CD14-positive monocyte (primary cell): ENCODE results near the gene CD6. TPM values are rescaled to one million over a fixed set of nuclear protein-coding genes. Genes with fewer than 3 reads are reported as not detected.

ENCODE experiments used
- DNase-seq, 3 donors: peaks; one replicate each; pipeline ENCODE4 v3.0.0-alpha.2; 2011 to 2022
- H2AFZ ChIP-seq: 2 replicates; pipeline ENCODE4 v1.6.0; 2012; ENCODE audit warnings: mild to moderate bottlenecking, low read depth, low read length, inconsistent platforms; ENCODE audit not compliant: insufficient read depth, poor library complexity, severe bottlenecking
- H3K27ac ChIP-seq, 2 donors: 1 replicate in 1 of 2; 2 replicates in 1 of 2; pipeline ENCODE4 v1.5.1; 2012 to 2013; ENCODE audit warnings: low read length in 2 of 2, control low read depth in 1 of 2, inconsistent platforms in 1 of 2, low read depth in 1 of 2, mild to moderate bottlenecking in 1 of 2
- H3K27me3 ChIP-seq, 2 donors: one replicate each; pipeline versions ENCODE4 v1.6.0 to v1.6.1; 2011 to 2013; ENCODE audit warnings: low read length in 2 of 2; ENCODE audit not compliant: control insufficient read depth in 2 of 2, insufficient read depth in 2 of 2
- H3K36me3 ChIP-seq, 2 donors: replicated peaks in 1 of 2; 1 replicate in 1 of 2; 2 replicates in 1 of 2; pipeline versions ENCODE4 v1.5.1 to v1.6.1; 2012 to 2013; ENCODE audit warnings: low read length in 2 of 2, control low read depth in 1 of 2, inconsistent platforms in 1 of 2, mild to moderate bottlenecking in 1 of 2; ENCODE audit not compliant: insufficient read depth in 2 of 2, control insufficient read depth in 1 of 2
- H3K4me1 ChIP-seq, 2 donors: 1 replicate in 1 of 2; 2 replicates in 1 of 2; pipeline versions ENCODE4 v1.5.1 to v1.6.1; 2012 to 2013; ENCODE audit warnings: low read length in 2 of 2, control low read depth in 1 of 2, inconsistent platforms in 1 of 2, mild to moderate bottlenecking in 1 of 2, moderate library complexity in 1 of 2; ENCODE audit not compliant: insufficient read depth in 2 of 2, control insufficient read depth in 1 of 2
- H3K4me2 ChIP-seq: replicated peaks from 2 replicates; pipeline ENCODE3; 2012; ENCODE audit warnings: low read length, moderate library complexity, mild to moderate bottlenecking; ENCODE audit not compliant: poor library complexity, severe bottlenecking; ENCODE audit errors: extremely low read depth
- H3K4me3 ChIP-seq, 3 experiments: fragments of 200-600 bp in 1 of 3; sonication (generic) in 1 of 3; replicated peaks in 1 of 3; 1 replicate in 2 of 3; 2 replicates in 1 of 3; pipeline ENCODE4 v1.5.1; 2011 to 2013; ENCODE audit warnings: low read length in 3 of 3, mild to moderate bottlenecking in 3 of 3, control low read depth in 2 of 3, low read depth in 2 of 3, inconsistent platforms in 1 of 3, moderate library complexity in 1 of 3
- H3K79me2 ChIP-seq: 2 replicates; pipeline ENCODE4 v1.6.0; 2012; ENCODE audit warnings: mild to moderate bottlenecking, control low read depth, inconsistent platforms, low read length, moderate library complexity; ENCODE audit not compliant: insufficient read depth
- H3K9ac ChIP-seq: 2 replicates; pipeline ENCODE4 v1.6.0; 2017; ENCODE audit warnings: low read length, mild to moderate bottlenecking; ENCODE audit not compliant: insufficient read depth, poor library complexity, severe bottlenecking
- H3K9me3 ChIP-seq, 2 donors: replicated peaks in 1 of 2; 1 replicate in 1 of 2; 2 replicates in 1 of 2; pipeline versions ENCODE4 v1.5.1 to v1.6.1; 2012 to 2013; ENCODE audit warnings: low read length in 2 of 2, control low read depth in 1 of 2; ENCODE audit not compliant: control insufficient read depth in 1 of 2, insufficient read depth in 1 of 2
- H4K20me1 ChIP-seq: 2 replicates; pipeline ENCODE4 v1.6.0; 2012; ENCODE audit warnings: mild to moderate bottlenecking, low read length, control low read depth, moderate library complexity; ENCODE audit not compliant: insufficient read depth
- H3K27ac Mint-ChIP-seq, 7 donors: one replicate each; pipeline ENCODE4 v1.8.0; 2020; ENCODE audit warnings: mild to moderate bottlenecking in 7 of 7, mixed read lengths in 7 of 7, moderate library complexity in 6 of 7, inconsistent platforms in 2 of 7
- H3K27me3 Mint-ChIP-seq, 3 donors: one replicate each; pipeline ENCODE4 v1.8.0; 2021 to 2022; ENCODE audit warnings: low read depth in 3 of 3, mild to moderate bottlenecking in 3 of 3, mixed read lengths in 3 of 3, moderate library complexity in 3 of 3, inconsistent platforms in 1 of 3
- H3K36me3 Mint-ChIP-seq, 2 donors: one replicate each; pipeline ENCODE4 v1.8.0; 2020; ENCODE audit warnings: mixed read lengths in 2 of 2, inconsistent platforms in 1 of 2, mild to moderate bottlenecking in 1 of 2
- H3K4me1 Mint-ChIP-seq: one replicate; pipeline ENCODE4 v1.8.0; 2020; ENCODE audit warnings: mild to moderate bottlenecking, mixed read lengths
- H3K4me3 Mint-ChIP-seq, 2 donors: one replicate each; pipeline ENCODE4 v1.8.0; 2020; ENCODE audit warnings: mild to moderate bottlenecking in 2 of 2, mixed read lengths in 2 of 2, moderate library complexity in 1 of 2
- H3K9me3 Mint-ChIP-seq, 7 donors: one replicate each; pipeline ENCODE4 v1.8.0; 2020 to 2022; ENCODE audit warnings: mixed read lengths in 7 of 7, mild to moderate bottlenecking in 6 of 7, moderate library complexity in 6 of 7, inconsistent platforms in 2 of 7
- CTCF ChIP-seq: fragments of 200-600 bp; IDR thresholded peaks from one replicate; pipeline ENCODE4 v1.8.0; 2022; ENCODE audit warnings: antibody characterized with exemption, mild to moderate bottlenecking
- WGBS: methylation state at CpG from one replicate; pipeline ENCODE4 v1.1.5; 2013; ENCODE audit warnings: missing lambda C conversion rate; ENCODE audit not compliant: insufficient coverage; 5-methylcytosine and 5-hydroxymethylcytosine counted together
- intact Hi-C, 2 donors: fragments of 100-400 bp; cut with micrococcal nuclease; formaldehyde crosslinking; loops; one replicate each; pipeline versions ENCODE4 v1.15.0 to v1.15.1; 2023
- polyA plus RNA-seq, 3 donors: library from polyadenylated mRNA; depleted of rRNA in 1 of 3; unstranded in 2 of 3; stranded (reverse) in 1 of 3; fragments of 300-500 nt in 2 of 3; fragments of >200 nt in 1 of 3; fragmentation: Illumina TruSeq in 2 of 3; gene quantifications; 1 replicate in 2 of 3; 2 replicates in 1 of 3; pipeline ENCODE4 v1.2.3, GENCODE V29; 2012 to 2021

Gene CD6
- polyA plus RNA-seq, 3 donors: 0.09 to 0.39 (median 0.39) TPM

- no peak overlapping the region for H3K27ac ChIP-seq
- peaks cover 0 to 6% (median 3%) of the 10 kb centered on the region in 3 donors for H3K27me3 Mint-ChIP-seq
- H3K4me1 Mint-ChIP-seq: peaks cover 63% of the 10 kb centered on the region
- 60% methylated on average over 18 of the region's 19 CpGs for WGBS
- H3K27me3 ChIP-seq: no peaks in the 10 kb centered on the region
- H3K9me3 ChIP-seq: no peaks in the 10 kb centered on the region
- H3K9me3 Mint-ChIP-seq: peaks cover 0 to 3% (median 0%) of the 10 kb centered on the region in 7 donors
- H3K4me2 ChIP-seq: no peak overlapping the region
- no peak overlapping the region for H3K9ac ChIP-seq
- H3K4me3 ChIP-seq: no peak overlapping the region
- no peak overlapping the region for H3K4me3 Mint-ChIP-seq
- no peak for TF ChIP-seq CTCF
- H3K36me3 Mint-ChIP-seq: peaks cover 0 to 4% of the 10 kb centered on the region in 2 donors
- intact Hi-C loops: loop anchor here in 1 of 2 donors (10.0 kb wide), 1 partner anchor 99 kb away; the partner anchor contains the start of gene VPS37C
- no peaks in the 10 kb centered on the region for H4K20me1 ChIP-seq
- peak in 1 of 3 donors; percentile 50 for DNase-seq
- H3K36me3 ChIP-seq: no peaks in the 10 kb centered on the region
- peak overlapping the region in 1 of 7 donors; percentile 57 for H3K27ac Mint-ChIP-seq
- no peak overlapping the region for H2AFZ ChIP-seq
- no peaks in the 10 kb centered on the region for H3K79me2 ChIP-seq
- peaks cover 50 to 52% of the 10 kb centered on the region in 2 donors for H3K4me1 ChIP-seq
These were observed 94.6 kb downstream of the CD6 start for GRCh38 chr11:61065955-61066638.

GRCh38 chr11:61066645-61067044 is 95.2 kb downstream of the CD6 start:
- no peak for TF ChIP-seq CTCF
- Histone ChIP-seq H3K9me3 (no peaks in the 10 kb centered on the region), H3K4me1 (peaks cover 50 to 52% of the 10 kb centered on the region in 2 donors), H4K20me1 (no peaks in the 10 kb centered on the region), H3K27ac (no peak overlapping the region), H3K4me2 (no peak overlapping the region), H3K4me3 (no peak overlapping the region), H3K36me3 (no peaks in the 10 kb centered on the region), H3K27me3 (no peaks in the 10 kb centered on the region), H2AFZ (no peak overlapping the region), H3K9ac (no peak overlapping the region), H3K79me2 (no peaks in the 10 kb centered on the region)
- Mint-ChIP-seq H3K27ac (no peak overlapping the region), H3K4me3 (no peak overlapping the region), H3K36me3 (peaks cover 0 to 4% of the 10 kb centered on the region in 2 donors), H3K4me1 (peaks cover 64% of the 10 kb centered on the region), H3K9me3 (no peaks in the 10 kb centered on the region), H3K27me3 (peaks cover 0 to 6% (median 3%) of the 10 kb centered on the region in 3 donors)
- no peak for DNase-seq
- WGBS: 95% methylated on average over 4 of the region's 8 CpGs
- intact Hi-C loops: loop anchor here in 1 of 2 donors (10.0 kb wide), 1 partner anchor 98 kb away; the partner anchor contains the start of gene VPS37C
